Measurements from ENCODE around the gene ABCA4. TPM values are rescaled to one million over a fixed set of nuclear protein-coding genes. Genes with fewer than 3 reads are reported as not detected.

The ABCA4 gene
- total RNA-seq, 1 experiment from 2014 or later, result 0.29 TPM

DNA sequence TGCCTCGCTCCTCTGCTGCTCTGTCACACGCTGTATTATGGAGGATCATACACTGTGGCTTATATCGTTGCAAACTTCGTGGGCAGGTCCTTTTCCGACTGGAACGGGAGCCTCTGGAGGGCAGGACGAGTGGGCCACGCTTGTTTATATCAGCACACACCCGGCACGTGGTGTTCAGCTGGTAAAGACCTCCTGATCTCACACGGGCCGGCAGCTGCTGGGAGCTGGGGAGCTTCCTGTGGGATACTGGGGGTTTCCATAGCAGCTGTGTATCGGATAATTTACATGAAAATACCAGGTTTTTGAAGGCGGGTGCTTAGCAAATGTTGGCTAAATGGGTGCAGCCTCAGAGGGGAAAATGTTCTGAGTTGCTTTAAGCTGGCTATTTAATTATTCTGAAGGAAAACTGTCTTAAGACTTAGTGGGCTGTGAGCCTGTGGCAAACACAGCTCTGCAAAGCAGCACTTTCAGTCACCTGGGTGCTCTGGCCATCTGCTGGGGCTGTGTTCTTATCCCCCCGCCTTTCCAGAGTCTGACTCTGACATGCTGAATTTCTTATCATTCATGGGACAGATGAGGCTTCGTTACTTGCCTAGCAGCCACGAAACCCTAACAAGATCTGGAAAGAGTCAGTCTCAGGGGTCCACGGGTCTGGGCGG is 108.1 kb downstream of the ABCA4 start:
- no TSS peak for BruUV-seq (replicated peaks)
- no peak overlapping the region for H2AFZ ChIP-seq (ENCODE audit: low read length)
- TF ChIP-seq EZH2phosphoT487 (IDR thresholded peaks at IDR 0.05; ENCODE audit: borderline replicate concordance, low read length) (no peak), EZH2 (IDR thresholded peaks at IDR 0.05; ENCODE audit: low read length, unreplicated experiment) (no peak)
- TF ChIP-seq, protein P1, sequence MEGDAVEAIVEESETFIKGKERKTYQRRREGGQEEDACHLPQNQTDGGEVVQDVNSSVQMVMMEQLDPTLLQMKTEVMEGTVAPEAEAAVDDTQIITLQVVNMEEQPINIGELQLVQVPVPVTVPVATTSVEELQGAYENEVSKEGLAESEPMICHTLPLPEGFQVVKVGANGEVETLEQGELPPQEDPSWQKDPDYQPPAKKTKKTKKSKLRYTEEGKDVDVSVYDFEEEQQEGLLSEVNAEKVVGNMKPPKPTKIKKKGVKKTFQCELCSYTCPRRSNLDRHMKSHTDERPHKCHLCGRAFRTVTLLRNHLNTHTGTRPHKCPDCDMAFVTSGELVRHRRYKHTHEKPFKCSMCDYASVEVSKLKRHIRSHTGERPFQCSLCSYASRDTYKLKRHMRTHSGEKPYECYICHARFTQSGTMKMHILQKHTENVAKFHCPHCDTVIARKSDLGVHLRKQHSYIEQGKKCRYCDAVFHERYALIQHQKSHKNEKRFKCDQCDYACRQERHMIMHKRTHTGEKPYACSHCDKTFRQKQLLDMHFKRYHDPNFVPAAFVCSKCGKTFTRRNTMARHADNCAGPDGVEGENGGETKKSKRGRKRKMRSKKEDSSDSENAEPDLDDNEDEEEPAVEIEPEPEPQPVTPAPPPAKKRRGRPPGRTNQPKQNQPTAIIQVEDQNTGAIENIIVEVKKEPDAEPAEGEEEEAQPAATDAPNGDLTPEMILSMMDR (conservative IDR thresholded peaks at IDR 0.05; ENCODE audit: low read depth, low read length), result no peak
- ChIA-PET POLR2A (ENCODE audit: unreplicated experiment) (no interaction called here), CTCF (no interaction called here)
- H3K9me3 ChIP-seq (ENCODE audit: low read length), result no peaks in the 10 kb centered on the region
- H3K4me3 ChIP-seq (ENCODE audit: low read length), result no peak overlapping the region
- no peak overlapping the region for H3K9ac ChIP-seq (ENCODE audit: low read length)
- intact Hi-C loops (cut with micrococcal nuclease), result no loop called here
- H3K4me1 ChIP-seq (ENCODE audit: insufficient read depth, low read length), result no peaks in the 10 kb centered on the region
- H3K36me3 ChIP-seq (ENCODE audit: low read depth, low read length), result no peaks in the 10 kb centered on the region
- no peaks in the 10 kb centered on the region for H3K9me2 ChIP-seq (replicated peaks; ENCODE audit: low read length)
- no peaks in the 10 kb centered on the region for H4K20me1 ChIP-seq (ENCODE audit: low read length)
- DNase-seq, result no peak
- no peak overlapping the region for H3K4me2 ChIP-seq (ENCODE audit: low read length)
- no peak for ATAC-seq
- H3K27ac ChIP-seq (ENCODE audit: low read length), result no peak overlapping the region
- no peaks in the 10 kb centered on the region for H3K79me2 ChIP-seq (ENCODE audit: low read length)
- no peaks in the 10 kb centered on the region for H3K27me3 ChIP-seq (ENCODE audit: low read length)
- no peaks in the 10 kb centered on the region for H3F3A ChIP-seq (ENCODE audit: low read length, unreplicated experiment)

DNA sequence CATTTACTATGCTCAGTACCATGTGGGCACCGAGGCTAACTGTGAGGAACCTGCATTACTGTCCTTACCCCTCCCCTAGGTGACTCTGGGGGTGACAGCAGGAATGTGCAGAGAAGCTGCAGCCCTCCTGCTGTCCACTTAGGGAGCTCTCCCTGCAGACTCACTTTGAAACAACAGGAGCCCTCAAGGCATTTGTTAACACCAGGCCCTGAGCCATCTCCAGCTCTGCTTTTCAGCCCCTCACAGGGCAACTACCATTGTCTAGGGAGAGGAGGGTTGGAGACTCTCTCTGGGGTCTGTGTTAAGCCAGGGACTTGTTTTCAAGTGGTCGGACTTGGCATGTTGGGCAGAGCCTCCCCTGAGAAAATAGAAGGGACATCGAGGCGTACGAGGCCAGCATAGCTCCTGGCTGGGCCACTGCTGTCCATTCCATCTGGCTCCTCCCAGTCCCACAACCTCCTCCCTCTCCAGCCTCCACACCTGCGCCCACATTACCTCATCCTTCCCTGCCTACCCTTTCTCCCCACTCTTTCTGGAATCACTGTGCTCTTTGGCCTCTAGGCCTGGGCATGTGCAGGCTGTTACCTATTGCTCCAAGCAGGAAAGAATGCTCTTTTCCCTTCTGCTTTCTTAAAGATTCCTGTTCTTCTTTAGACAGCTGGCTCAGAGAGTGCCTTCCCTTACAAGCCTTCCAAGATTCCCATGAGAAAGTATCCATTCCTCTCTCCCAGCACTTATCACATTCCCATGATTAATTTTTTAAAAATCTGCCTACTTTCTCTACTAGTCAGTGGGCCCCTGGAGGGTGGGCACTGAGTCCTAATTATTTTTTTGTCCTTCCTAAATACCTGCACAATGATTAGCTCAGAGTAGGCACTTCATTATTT is 109.0 kb downstream of the ABCA4 start:
- Histone ChIP-seq H3K9me3 (ENCODE audit: low read length) (no peaks in the 10 kb centered on the region), H3K27me3 (ENCODE audit: low read length) (no peaks in the 10 kb centered on the region), H4K20me1 (ENCODE audit: low read length) (no peaks in the 10 kb centered on the region), H3K9me2 (replicated peaks; ENCODE audit: low read length) (no peaks in the 10 kb centered on the region), H3K36me3 (ENCODE audit: low read depth, low read length) (no peaks in the 10 kb centered on the region), H3K4me2 (ENCODE audit: low read length) (no peak overlapping the region), H3F3A (ENCODE audit: low read length, unreplicated experiment) (no peaks in the 10 kb centered on the region), H2AFZ (ENCODE audit: low read length) (no peak overlapping the region), H3K79me2 (ENCODE audit: low read length) (no peaks in the 10 kb centered on the region), H3K27ac (ENCODE audit: low read length) (no peak overlapping the region), H3K9ac (ENCODE audit: low read length) (no peak overlapping the region), H3K4me1 (ENCODE audit: insufficient read depth, low read length) (no peaks in the 10 kb centered on the region), H3K4me3 (ENCODE audit: low read length) (no peak overlapping the region)
- ATAC-seq (no peak), DNase-seq (no peak)
- ChIA-PET POLR2A (ENCODE audit: unreplicated experiment) (no interaction called here), CTCF (no interaction called here)
- no peak for TF ChIP-seq EZH2phosphoT487 (IDR thresholded peaks at IDR 0.05; ENCODE audit: borderline replicate concordance, low read length)
- no peak for TF ChIP-seq EZH2 (IDR thresholded peaks at IDR 0.05; ENCODE audit: low read length, unreplicated experiment)
- TF ChIP-seq, protein P1 (conservative IDR thresholded peaks at IDR 0.05; ENCODE audit: low read depth, low read length), result no peak
- intact Hi-C loops (cut with micrococcal nuclease), result no loop called here
- BruUV-seq (replicated peaks), result no TSS peak

DNA sequence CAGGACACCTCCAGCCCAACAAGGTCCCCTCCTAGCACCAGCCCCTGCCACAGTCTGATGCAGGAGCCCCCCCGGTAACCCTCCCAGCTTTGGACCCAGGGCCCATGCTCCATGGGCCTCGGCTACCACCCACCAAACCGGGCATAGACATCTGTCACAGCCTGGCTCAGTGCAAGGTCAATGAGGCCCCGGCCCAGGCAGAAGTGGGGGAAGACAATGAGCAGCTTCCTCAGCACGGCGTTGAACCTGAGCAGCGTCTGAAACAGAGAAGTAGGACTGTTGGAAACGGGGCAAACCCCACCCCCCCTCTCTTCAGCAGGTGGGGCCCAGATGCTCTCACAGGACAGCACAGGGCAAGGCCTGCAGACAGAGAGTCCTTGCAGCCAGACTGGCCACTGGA is 109.8 kb downstream of the ABCA4 start:
- Histone ChIP-seq H3K9me3 (ENCODE audit: low read length) (no peaks in the 10 kb centered on the region), H3K9ac (ENCODE audit: low read length) (no peak overlapping the region), H3F3A (ENCODE audit: low read length, unreplicated experiment) (no peaks in the 10 kb centered on the region), H4K20me1 (ENCODE audit: low read length) (no peaks in the 10 kb centered on the region), H3K79me2 (ENCODE audit: low read length) (no peaks in the 10 kb centered on the region), H3K4me3 (ENCODE audit: low read length) (no peak overlapping the region), H3K27ac (ENCODE audit: low read length) (no peak overlapping the region), H3K9me2 (replicated peaks; ENCODE audit: low read length) (no peaks in the 10 kb centered on the region), H3K36me3 (ENCODE audit: low read depth, low read length) (no peaks in the 10 kb centered on the region), H3K4me1 (ENCODE audit: insufficient read depth, low read length) (no peaks in the 10 kb centered on the region), H3K27me3 (ENCODE audit: low read length) (no peaks in the 10 kb centered on the region), H2AFZ (ENCODE audit: low read length) (no peak overlapping the region), H3K4me2 (ENCODE audit: low read length) (no peak overlapping the region)
- BruUV-seq (replicated peaks), result no TSS peak
- no peak for DNase-seq
- intact Hi-C loops (cut with micrococcal nuclease), result no loop called here
- TF ChIP-seq EZH2 (IDR thresholded peaks at IDR 0.05; ENCODE audit: low read length, unreplicated experiment) (no peak), EZH2phosphoT487 (IDR thresholded peaks at IDR 0.05; ENCODE audit: borderline replicate concordance, low read length) (no peak)
- TF ChIP-seq, protein P1 (conservative IDR thresholded peaks at IDR 0.05; ENCODE audit: low read depth, low read length), result no peak
- no peak for ATAC-seq
- POLR2A ChIA-PET (ENCODE audit: unreplicated experiment), result no interaction called here
- CTCF ChIA-PET, result no interaction called here
